Tibial nerve (tissue), 4 donors: Measurements from ENCODE around the gene MBNL2. TPM values are rescaled to one million over a fixed set of nuclear protein-coding genes. Genes with fewer than 3 reads are reported as not detected.
A peak's percentile ranks its signal among the peaks of the same experiment; 100 is the strongest.

ENCODE experiments used
- DNase-seq, 2 donors: peaks; one replicate each; pipeline ENCODE4 v3.0.0-alpha.2; 2019; ENCODE audit warnings: low spot score in 2 of 2
- H3K27ac ChIP-seq, 4 donors: fragments of 200-600 bp; sonication (generic) in 3 of 4; one replicate each; pipeline ENCODE4 v1.5.1; 2017 to 2019; ENCODE audit warnings: mild to moderate bottlenecking in 1 of 4
- H3K27me3 ChIP-seq, 2 donors: fragments of 200-600 bp; sonication (generic) in 1 of 2; one replicate each; pipeline versions ENCODE4 v1.5.1 to v1.6.0; 2017 to 2019
- H3K36me3 ChIP-seq, 3 donors: fragments of 200-600 bp; sonication (generic); one replicate each; pipeline ENCODE4 v1.5.1; 2018 to 2019
- H3K4me1 ChIP-seq, 4 donors: fragments of 200-600 bp; sonication (generic) in 3 of 4; one replicate each; pipeline ENCODE4 v1.5.1; 2017 to 2019
- H3K4me3 ChIP-seq, 4 donors: fragments of 200-600 bp; sonication (generic) in 3 of 4; one replicate each; pipeline ENCODE4 v1.5.1; 2017 to 2019; ENCODE audit warnings: mild to moderate bottlenecking in 1 of 4, moderate library complexity in 1 of 4
- H3K9me3 ChIP-seq, 4 donors: fragments of 200-600 bp; sonication (generic) in 3 of 4; one replicate each; pipeline ENCODE4 v1.5.1; 2017 to 2019
- CTCF ChIP-seq, 5 experiments: fragments of 200-600 bp in 3 of 5; fragments of 450-650 bp in 2 of 5; sonication (generic) in 3 of 5; IDR thresholded peaks; one replicate each; pipeline ENCODE4 v1.5.1; 2016 to 2019; ENCODE audit warnings: antibody characterized with exemption in 5 of 5, mild to moderate bottlenecking in 3 of 5, moderate library complexity in 2 of 5
- EP300 ChIP-seq, 2 donors: sonication (generic); formaldehyde crosslinking; IDR thresholded peaks; one replicate each; pipeline ENCODE4 v1.6.1; 2017; ENCODE audit warnings: antibody characterized with exemption in 2 of 2, mild to moderate bottlenecking in 1 of 2
- POLR2A ChIP-seq, 2 donors: fragments of 450-650 bp; IDR thresholded peaks; one replicate each; pipeline ENCODE4 v1.6.1; 2017; ENCODE audit warnings: antibody characterized with exemption in 2 of 2, mild to moderate bottlenecking in 2 of 2, moderate library complexity in 2 of 2
- WGBS, 2 donors: methylation state at CpG; one replicate each; pipeline ENCODE4 v1.1.5; 2018; 5-methylcytosine and 5-hydroxymethylcytosine counted together
- total RNA-seq, 4 donors: library from RNA; depleted of rRNA; stranded (reverse); fragments of >200 nt; gene quantifications; one replicate each; pipeline ENCODE4 v1.1.0, GENCODE V29; 2016

Gene MBNL2
- total RNA-seq, 4 donors from 2014 or later = 87.9 to 126 (median 95.5) TPM

- H3K27ac ChIP-seq = no peak overlapping the region
- DNase-seq = no peak
- H3K4me3 ChIP-seq = no peak overlapping the region
- H3K27me3 ChIP-seq = no peaks in the 10 kb centered on the region
- WGBS, 2 donors = 79% methylated on average over 2 of the region's 2 CpGs
- no peaks in the 10 kb centered on the region for H3K9me3 ChIP-seq
- H3K36me3 ChIP-seq = no peaks in the 10 kb centered on the region
- H3K4me1 ChIP-seq = peaks cover 0 to 26% (median 5%) of the 10 kb centered on the region in 4 donors
- TF ChIP-seq EP300 (IDR thresholded peaks at IDR 0.05) = no peak
- TF ChIP-seq CTCF (IDR thresholded peaks at IDR 0.05) = no peak
- TF ChIP-seq POLR2A (IDR thresholded peaks at IDR 0.05) = no peak
Observed at GRCh38 chr13:97215325-97215724, 6.8 kb upstream of the MBNL2 start.

DNA sequence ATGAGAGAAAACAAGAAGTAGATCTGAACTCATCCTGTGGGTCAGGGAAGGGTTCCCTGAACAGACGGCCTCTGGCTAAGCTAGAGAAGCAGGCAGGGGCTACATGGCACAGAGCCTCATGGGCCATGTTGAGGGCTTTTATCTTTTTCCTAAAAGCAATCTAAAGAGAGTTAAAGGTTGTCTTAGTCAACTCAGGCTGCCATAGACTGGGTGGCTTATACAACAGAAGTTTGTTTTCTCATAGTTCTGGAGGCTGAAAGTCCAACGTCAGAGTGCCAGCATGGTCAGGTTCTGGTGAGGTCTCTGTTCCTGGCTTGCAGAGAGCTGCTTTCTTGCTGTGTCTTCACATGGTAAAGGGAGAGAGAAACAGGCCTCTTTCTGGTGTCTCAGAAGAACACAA is 2.9 kb upstream of the MBNL2 start:
- TF ChIP-seq EP300 (IDR thresholded peaks at IDR 0.05) = no peak
- no peak for TF ChIP-seq POLR2A (IDR thresholded peaks at IDR 0.05)
- no peak for TF ChIP-seq CTCF (IDR thresholded peaks at IDR 0.05)
- DNase-seq = no peak
- H3K9me3 ChIP-seq = no peaks in the 10 kb centered on the region
- no peak overlapping the region for H3K4me3 ChIP-seq
- 34 to 46% methylated on average over 2 of the region's 2 CpGs for WGBS, 2 donors
- H3K4me1 ChIP-seq = peaks cover 0 to 13% (median 0%) of the 10 kb centered on the region in 4 donors
- no peaks in the 10 kb centered on the region for H3K36me3 ChIP-seq
- H3K27ac ChIP-seq = peak overlapping the region in 2 of 4 donors; percentile 66 to 96
- no peaks in the 10 kb centered on the region for H3K27me3 ChIP-seq

DNA sequence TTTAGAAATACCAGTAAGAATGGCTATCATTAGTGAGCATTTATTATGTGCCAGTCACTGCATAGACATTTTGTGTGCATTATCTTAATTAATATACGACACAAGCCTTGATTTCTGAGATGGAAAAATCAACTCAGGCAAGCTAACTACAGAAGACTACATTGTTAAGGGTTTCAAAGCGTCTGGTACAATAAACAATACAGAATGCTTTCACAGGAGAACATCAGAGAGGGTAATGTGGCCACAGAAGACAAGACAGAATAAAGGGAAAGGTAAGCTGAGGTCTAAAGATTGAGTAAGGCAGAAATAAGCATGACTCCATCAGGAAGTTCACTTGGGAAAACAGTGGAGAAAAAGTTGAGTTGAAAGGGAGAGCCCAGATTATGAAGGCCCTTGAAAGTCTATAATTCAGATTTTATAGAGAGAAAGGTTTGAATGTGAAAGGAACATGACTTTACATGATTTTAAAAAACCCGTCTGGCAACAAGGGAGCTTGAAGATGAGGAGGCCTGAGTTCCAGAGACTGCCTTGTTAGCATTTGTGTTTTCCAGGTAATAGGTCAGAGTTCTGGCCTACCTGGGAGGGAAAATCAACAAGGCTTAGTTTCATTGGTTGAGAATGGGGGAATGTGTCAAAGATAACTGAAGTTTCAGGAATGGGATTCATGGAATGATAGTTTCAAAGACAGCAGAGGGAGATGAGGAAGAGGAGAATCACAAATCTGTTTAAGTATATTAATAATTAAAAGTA is 1.8 kb upstream of the MBNL2 start:
- Histone ChIP-seq H3K27me3 (no peaks in the 10 kb centered on the region), H3K4me3 (no peak overlapping the region), H3K4me1 (peaks cover 0 to 19% (median 7%) of the 10 kb centered on the region in 4 donors), H3K36me3 (no peaks in the 10 kb centered on the region), H3K27ac (peak overlapping the region in 3 of 4 donors; percentile 66 to 96 (median 79)), H3K9me3 (no peaks in the 10 kb centered on the region)
- WGBS, 2 donors = 36 to 52% methylated on average over 3 of the region's 3 CpGs
- TF ChIP-seq POLR2A (IDR thresholded peaks at IDR 0.05) (no peak), CTCF (IDR thresholded peaks at IDR 0.05) (no peak), EP300 (IDR thresholded peaks at IDR 0.05) (no peak)
- no peak for DNase-seq

- H3K4me1 ChIP-seq = peaks cover 0 to 26% (median 14%) of the 10 kb centered on the region in 4 donors
- peak overlapping the region in 3 of 4 donors; percentile 79 to 96 (median 94) for H3K27ac ChIP-seq
- 46 to 55% methylated on average over 2 of the region's 2 CpGs for WGBS, 2 donors
- H3K4me3 ChIP-seq = peak overlapping the region in 1 of 4 donors; percentile 59
- no peak for DNase-seq
- H3K9me3 ChIP-seq = no peaks in the 10 kb centered on the region
- TF ChIP-seq CTCF (IDR thresholded peaks at IDR 0.05) (no peak), POLR2A (IDR thresholded peaks at IDR 0.05) (no peak), EP300 (IDR thresholded peaks at IDR 0.05) (no peak)
- no peaks in the 10 kb centered on the region for H3K27me3 ChIP-seq
- no peaks in the 10 kb centered on the region for H3K36me3 ChIP-seq
Observed at GRCh38 chr13:97221046-97221445, 1.1 kb upstream of the MBNL2 start.

GRCh38 chr13:97221466-97221865 is 667 bp upstream of the MBNL2 start:
- TF ChIP-seq EP300 (IDR thresholded peaks at IDR 0.05) (no peak), POLR2A (IDR thresholded peaks at IDR 0.05) (no peak), CTCF (IDR thresholded peaks at IDR 0.05) (no peak)
- 18% methylated on average over 6 of the region's 6 CpGs for WGBS, 2 donors
- H3K27ac ChIP-seq = peak overlapping the region; percentile 79 to 96 (median 88)
- H3K9me3 ChIP-seq = no peaks in the 10 kb centered on the region
- no peaks in the 10 kb centered on the region for H3K36me3 ChIP-seq
- H3K27me3 ChIP-seq = no peaks in the 10 kb centered on the region
- H3K4me1 ChIP-seq = peaks cover 0 to 30% (median 18%) of the 10 kb centered on the region in 4 donors
- H3K4me3 ChIP-seq = peak overlapping the region; percentile 37 to 66 (median 58)
- no peak for DNase-seq
